HG02678 (cell line): ENCODE results near the gene MAP3K14.
A peak's percentile ranks its signal among the peaks of the same experiment; 100 is the strongest.

Source experiments
- ATAC-seq: cut with Tn5 transposase; IDR thresholded peaks from one replicate; pipeline ENCODE4 v1.9.1; 2021; ENCODE audit warnings: mild to moderate bottlenecking, moderate library complexity; ENCODE audit not compliant: unreplicated experiment

MAP3K14 gene

GRCh38 chr17:45284176-45285140 is 32.4 kb downstream of the MAP3K14 start:
- ATAC-seq, result no peak

GRCh38 chr17:45283711-45284110 is 33.1 kb downstream of the MAP3K14 start:
- no peak for ATAC-seq

GRCh38 chr17:45282683-45283644 is 33.9 kb downstream of the MAP3K14 start:
- no peak for ATAC-seq

GRCh38 chr17:45279898-45280297 is 36.9 kb downstream of the MAP3K14 start:
- no peak for ATAC-seq

- ATAC-seq, result no peak
Observed at GRCh38 chr17:45277992-45278391, 38.8 kb downstream of the MAP3K14 start.

- no peak for ATAC-seq
Observed at GRCh38 chr17:45277216-45277849, 39.5 kb downstream of the MAP3K14 start.

DNA sequence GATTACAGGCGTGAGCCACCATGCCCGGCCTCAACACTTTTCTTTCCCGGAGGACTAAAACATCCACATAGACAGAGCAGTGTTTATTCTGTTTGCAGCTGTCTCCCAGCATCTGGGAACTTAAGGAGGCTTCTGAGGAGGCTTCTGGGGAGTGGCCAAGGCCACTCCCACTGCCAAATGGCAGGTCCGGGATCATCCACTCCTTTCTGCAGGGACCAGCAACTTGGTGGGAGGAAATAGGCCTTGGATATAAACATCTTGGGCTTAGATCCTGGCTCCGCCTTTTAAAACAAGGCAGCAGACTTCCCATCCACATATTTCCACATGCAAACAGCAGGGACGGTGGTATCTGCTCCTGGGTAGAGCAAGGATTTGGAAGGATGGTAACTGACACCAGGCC is 40.8 kb downstream of the MAP3K14 start:
- no peak for ATAC-seq

DNA sequence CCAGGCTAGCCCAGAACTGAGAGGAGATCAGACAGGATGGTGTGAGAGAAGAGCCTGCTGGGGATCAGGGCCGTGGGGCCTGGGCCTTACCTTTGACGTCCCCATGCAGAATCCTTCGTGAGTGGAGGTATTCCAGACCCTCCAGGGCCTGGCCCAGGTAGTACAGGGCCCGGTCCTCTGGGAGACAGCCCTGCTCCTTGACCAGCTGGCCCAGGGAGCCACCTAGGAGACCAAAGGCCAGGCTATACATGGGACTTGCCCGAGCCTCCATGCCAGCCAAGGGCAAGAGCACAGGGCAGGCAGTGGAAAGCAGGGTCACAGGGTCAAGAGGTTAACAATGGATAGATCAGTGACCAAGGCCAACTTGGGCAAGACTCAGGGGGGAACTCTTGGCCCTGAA is 42.8 kb downstream of the MAP3K14 start:
- ATAC-seq, result no peak

DNA sequence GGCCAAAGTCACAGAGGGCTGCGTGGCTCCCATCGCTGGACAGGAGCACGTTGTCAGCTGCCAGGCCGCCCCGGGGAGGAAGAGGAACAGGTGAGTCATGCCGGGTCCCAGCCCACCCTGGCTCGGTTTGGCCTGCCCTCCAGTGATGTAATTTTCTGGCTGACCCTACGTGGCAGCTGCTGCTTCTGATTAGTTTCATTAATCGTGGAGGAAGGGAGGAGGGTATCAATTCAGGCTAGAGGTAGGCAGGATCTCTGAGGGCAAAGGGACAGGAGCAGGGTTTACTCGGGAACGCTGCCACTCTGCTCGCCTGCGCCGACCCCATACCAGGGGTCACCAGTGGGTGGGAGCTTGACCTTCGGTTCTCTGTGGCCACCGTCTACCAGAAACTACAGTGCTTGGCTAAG is 43.3 kb downstream of the MAP3K14 start:
- ATAC-seq, result no peak

- no peak for ATAC-seq
Observed at GRCh38 chr17:45271603-45272002, 45.2 kb downstream of the MAP3K14 start.

DNA sequence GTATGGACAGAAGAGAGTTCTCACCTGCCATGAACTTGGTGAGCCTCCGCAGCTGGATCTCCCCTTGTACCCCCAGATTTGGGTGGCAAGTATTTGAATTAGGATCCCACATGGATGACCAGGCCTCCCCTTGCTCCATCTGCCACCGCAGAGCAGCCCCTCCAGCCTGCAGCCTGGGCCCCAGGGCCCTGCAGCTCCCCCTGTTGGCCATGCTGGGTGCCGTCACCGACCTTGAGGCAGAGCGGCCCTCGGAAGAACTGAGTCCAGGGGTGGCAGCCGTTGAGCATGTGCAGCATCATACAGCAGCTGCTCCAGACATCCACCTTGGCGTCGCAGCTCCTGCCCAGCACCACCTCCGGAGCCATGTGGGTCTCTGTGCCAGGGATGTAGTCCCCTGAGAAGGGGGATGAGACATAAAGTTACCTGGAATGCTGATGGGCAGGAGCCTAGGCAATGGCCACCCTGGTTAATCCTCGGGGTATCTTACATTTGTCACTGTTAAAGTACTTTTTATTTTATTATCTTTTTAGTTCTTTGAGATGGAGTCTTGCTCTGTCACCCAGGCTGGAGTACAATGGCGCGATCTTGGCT is 45.9 kb downstream of the MAP3K14 start:
- ATAC-seq, result no peak

GRCh38 chr17:45269912-45270311 is 46.9 kb downstream of the MAP3K14 start:
- no peak for ATAC-seq

DNA sequence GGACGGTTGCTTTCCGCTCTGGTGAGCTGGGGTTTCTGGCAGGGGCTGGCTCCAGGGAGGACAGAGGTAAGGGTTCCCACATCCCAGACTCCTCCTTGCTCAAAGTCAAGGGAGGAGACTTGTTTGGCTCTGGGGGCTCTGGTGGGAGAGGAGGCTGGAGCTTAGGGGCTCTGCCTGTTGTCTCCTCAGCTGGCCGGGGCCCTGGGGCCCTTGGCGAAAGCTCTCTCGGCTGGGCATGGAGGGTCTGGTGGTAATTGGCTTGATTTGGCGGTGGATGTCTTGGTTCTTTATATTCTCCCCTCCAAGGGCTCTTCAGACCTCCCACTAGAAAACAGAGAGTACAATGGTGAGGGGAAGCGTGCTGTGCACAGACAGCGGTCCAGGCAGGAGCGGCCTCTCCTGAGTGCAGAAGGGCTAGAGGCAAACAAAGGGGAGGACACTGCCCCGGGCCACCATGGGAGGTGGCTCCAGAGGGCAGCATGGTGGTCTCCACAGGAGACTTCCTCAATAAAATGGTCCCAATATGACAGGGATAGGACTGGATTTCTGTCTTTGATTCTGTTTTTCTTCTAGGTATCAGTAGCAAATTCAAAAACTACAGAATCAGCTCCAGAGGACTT is 49.3 kb downstream of the MAP3K14 start:
- no peak for ATAC-seq

DNA sequence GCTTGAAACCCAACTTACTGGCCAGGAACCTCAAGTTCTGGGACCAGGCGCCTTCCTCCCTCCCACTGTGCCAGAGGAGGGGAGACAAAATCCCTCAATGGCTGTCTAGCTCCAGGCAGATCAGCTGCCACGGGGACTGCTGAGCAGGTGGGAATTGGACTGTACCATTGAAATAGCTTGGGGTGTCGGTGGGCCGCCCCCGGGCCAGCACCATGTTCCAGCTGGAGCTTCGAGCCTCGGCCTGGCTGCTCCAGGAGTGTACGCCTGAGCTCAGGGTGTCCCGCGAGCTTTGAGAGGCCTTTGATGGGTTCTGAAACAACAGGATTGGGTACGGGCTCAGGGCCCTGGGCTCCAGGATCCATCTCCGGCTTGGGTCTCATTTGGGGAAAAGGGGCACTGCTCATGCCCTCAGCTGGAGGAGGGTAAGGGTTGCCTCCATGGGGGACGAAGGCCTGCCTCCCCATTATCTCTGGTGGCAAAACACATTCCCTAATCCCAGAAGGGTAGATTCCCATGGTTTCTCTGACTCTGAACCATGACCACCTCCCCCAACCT is 50.4 kb downstream of the MAP3K14 start:
- no peak for ATAC-seq

- ATAC-seq, result no peak
Observed at GRCh38 chr17:45265821-45266220, 51.0 kb downstream of the MAP3K14 start.

DNA sequence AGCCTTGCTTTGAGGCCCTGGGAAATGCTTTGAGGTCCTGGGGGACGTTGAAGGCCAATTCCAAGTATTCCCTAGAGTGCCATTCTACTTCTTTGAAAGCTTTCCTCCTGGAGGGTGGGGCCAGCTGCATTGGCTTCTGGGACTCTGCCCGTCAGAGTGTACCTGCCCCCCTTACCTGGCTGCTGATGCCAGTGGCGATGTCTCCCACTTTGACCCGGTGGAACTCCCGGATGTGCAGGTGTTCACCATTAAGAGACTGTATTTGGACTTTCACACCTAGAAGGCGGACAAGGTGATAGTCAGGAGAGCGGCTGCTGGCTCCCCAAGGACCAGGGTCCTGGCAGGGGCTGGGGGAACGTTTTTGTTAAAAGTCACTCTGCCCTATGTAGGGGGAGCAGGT is 51.8 kb downstream of the MAP3K14 start:
- no peak for ATAC-seq

- ATAC-seq, result no peak
Observed at GRCh38 chr17:45264430-45264829, 52.4 kb downstream of the MAP3K14 start.

DNA sequence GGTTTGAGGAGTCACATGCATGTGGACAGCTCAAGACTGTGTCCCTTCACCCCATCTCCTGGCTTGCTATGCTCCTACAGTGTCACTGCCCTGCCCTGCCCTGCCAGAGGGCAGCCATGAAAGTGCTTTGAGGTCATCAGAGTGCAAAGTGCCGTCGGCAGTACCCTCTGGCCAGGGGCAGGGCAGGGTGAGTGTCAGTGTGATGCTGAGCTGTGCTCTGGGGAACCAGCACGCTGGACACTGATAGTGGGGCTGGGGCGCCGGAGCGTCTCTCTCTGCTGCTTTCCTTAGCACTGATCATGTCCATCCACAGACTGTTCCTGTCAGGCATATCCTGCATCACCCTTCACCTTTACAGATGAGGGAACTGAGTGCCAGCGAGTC is 53.4 kb downstream of the MAP3K14 start:
- no peak for ATAC-seq

- ATAC-seq, result peak; percentile 14
Observed at GRCh38 chr17:45262516-45263476, 54.0 kb downstream of the MAP3K14 start.
